GM11168 (cell line): ENCODE results near the gene NRXN3.

Experiments
- in situ Hi-C: fragments of 300-500 bp; cut with MboI; formaldehyde crosslinking; loops from one replicate; pipeline ENCODE4 v1.12.0; 2022; ENCODE audit warnings: low sequenced_read_pairs; ENCODE audit not compliant: unreplicated experiment

Gene NRXN3

DNA sequence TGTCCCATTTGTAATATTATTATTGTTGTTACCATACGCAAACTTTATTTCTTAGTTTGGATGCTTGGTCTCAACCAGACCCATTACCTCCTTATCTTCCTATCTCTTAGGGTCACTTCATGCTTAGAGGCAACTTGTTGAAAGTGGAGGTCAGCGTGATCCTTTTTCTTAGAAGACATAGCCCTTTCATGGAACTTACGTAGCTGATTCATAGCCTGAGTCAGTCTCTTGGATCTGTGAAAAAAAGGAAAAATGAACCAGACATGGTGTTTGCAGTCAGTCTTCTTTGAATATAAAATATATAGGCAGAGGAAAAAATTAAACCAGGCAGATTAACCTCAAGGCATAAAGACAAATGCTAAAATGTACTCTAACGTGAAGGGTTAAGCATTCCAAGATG lies 1427.4 kb downstream of the NRXN3 start:
- in situ Hi-C loops: no loop called here

DNA sequence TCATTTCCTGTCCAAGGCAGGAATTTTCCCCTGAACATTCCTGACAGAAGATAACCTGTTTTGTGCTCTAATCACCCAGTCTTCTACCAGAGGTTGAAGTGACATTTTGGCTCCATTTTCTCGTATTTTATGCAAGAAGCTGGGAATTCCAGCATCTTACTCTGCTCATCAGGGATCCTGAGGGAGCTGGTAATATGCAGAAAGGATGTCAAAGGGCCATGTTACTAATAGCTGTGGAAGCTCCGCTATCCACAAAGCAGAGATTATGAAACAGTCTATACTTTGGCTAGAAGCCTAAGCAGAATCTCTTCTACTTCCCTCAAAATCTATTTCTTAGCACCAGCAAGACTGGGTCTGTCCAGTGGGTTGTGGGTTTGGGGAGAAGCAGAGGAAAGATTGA lies 1428.2 kb downstream of the NRXN3 start:
- in situ Hi-C loops: no loop called here

DNA sequence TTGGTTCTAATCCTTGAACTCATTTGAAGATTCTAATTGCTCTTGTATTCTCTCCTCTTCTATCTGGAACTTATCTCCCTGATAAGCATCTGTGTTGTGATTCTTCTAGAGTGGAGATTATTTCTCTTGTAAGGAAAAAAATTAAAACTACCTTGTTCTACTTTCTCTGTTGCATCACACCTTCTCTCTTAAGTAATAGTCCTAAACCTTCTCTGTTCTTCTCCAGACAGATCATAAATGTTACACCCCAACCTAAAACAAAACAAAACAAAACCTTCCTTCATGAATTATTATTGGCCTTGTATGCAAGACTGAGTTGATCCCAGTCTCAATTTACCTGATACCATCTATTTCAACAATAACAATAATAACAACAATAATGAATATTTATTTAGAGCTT lies 1429.1 kb downstream of the NRXN3 start:
- in situ Hi-C loops: no loop called here

DNA sequence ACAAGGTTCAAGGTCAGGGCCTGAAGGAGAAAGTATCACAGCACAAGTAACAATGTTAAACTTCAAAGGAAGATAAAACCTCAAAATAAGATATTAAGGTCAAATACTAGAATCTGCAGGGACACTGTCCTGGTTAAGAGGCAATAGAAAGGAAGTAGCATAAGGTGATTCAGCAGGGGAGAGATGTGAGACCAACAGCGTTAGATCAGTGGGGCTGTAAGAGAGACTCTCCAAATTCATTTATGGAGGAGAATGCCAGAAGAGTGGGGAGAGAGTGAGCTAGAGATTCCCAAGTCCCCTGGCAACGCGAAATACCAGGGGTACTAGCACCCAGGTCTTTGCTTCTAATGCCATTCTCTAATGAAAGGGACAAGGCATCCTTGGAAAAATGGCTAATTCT lies 1430.2 kb downstream of the NRXN3 start:
- in situ Hi-C loops: no loop called here

DNA sequence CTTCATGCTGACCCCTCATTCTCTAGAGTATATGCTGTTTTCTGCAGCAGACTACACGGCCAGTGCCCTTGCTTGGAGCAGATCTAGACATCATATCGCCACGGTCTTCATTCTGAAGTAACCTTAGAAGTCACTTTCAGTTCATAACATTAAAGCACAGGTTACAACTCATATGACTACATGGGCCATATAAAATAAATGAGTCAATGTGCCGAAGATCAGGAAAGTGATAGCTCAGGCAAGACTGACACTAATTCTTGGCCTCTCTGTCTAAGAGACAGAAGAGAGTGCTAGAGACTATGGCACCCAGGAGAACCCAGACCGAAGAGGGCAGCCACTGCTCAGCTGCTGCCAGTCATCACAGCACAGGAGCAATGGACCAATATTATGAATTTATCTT lies 1431.4 kb downstream of the NRXN3 start:
- in situ Hi-C loops: no loop called here

DNA sequence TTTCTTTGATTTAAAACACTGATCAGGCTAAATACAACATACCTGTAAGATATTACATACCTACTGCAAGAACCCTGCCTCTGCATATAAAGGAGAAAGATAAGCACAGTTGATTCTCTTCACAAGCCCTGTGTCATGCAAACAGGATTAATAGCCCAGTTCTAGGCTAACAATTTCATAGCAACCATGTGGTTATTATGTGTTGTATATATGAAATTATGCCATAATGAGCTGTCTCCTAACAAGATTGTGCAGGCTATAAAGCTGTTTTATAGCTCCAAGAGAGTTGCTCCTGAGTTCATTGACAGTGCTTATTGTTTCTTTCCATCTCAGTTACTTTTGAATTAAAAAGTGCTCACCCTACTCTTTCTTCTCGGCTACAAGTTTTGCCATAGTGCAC lies 1431.9 kb downstream of the NRXN3 start:
- in situ Hi-C loops: no loop called here

DNA sequence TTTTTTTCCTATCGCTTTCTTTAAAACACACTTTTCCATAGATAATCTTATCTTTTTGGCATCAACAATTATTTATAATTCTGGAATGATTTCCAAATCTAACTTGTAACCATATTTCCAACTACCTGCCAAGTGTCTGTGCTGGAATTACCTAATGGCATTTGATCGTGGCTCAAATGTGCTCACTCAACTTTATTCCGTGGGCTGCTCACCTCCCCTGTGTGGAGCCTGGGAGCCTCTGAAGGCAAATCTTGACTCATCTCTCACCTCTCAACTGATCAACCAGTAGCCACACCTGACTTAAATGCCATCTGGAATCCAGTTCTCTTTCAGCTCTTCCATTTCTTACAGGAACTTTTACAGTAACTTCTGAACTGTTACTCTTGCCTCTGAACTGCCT lies 1432.6 kb downstream of the NRXN3 start:
- in situ Hi-C loops: no loop called here

DNA sequence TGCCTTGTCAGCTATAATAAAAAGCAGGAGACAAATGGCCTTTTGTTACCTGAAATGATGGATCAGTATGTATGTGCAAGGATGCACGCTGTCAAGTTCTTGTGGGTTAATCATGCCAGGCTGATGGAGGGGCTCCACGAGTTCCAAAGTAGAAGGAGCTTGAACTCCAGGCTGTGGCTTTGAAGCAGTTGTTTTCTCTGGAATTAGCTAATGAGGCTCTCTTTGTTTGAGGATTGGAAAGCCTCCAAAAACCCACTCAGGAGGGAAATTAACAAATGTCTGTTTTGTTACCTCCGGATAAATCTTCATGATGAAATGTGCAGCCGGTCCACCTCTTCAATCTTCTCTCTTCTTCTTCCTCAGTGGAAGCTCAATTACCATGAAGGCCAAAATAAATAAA lies 1435.7 kb downstream of the NRXN3 start:
- in situ Hi-C loops: no loop called here

DNA sequence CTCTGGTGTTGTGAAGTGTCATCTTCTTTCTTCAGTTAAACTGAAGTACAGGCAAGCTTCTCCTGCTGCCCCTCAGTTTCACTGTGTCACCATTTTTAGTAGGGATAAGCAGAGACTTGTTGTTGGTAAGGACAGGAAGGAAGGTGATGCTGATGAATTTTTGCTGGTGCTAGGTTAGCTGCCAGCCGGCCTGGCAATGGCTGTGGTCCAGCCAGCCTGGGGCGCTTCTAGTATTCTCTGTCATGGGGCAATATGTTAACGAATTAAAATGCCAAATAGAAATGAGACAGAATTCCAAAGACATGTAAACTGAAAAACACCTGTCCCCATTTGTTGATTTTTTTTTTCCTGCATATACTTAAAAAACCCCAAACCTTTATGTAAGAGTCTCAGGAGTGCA lies 1438.3 kb downstream of the NRXN3 start:
- in situ Hi-C loops: no loop called here

DNA sequence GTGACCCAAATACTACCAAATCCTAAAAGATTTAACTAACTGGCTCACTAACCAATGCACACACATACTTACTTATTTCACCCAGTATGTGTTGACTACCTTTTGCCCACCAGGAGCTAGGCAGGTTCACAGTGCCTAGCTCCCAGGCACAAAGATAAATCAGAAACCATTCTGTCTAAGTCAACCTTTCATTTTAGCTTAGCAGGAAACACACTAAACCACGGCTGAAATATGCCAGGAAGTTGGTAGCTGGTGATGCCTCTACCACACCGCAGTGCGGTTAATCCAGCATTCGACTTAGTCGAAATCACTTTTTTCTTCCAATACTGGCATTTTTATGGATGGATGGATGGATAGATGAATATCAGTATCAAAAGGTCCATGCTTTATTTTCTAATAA lies 1443.5 kb downstream of the NRXN3 start:
- in situ Hi-C loops: no loop called here

DNA sequence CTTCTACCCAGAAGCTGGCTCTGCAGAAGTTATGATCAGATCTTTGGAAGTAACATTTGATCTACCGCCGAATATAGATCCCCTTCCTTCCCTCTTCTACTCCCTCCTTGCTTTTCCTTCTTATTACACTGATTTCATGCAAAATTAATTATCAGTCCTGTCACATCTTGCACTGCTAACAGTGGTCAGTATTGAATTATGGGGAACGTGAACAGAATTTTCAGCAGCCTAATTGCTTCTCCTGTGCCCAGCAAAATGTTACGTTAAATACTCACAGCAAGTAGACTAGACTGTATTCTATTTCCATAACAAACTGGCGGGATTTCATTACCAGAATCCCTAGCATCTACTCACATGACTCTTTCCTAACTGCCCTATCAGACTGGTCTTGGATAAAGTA lies 1444.3 kb downstream of the NRXN3 start:
- in situ Hi-C loops: no loop called here

DNA sequence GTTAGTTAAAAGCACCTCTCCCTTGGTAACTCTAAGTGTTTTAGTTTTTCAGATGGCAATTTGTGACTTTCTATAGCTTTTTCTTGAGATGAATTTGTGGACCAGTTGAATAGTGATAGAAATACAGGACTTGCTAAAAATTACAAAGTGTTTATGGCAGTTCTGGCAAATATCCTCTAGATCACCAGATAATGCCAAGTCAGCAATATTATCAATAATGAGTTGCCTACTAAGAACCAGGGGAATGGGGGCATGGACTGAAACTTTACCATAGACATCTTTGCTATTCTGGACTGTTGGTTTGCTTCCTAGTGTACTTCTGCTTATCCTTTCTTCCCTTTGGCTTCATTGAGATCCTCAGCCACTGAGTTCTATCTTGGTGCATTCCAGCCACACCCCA lies 1456.9 kb downstream of the NRXN3 start:
- in situ Hi-C loops: no loop called here

DNA sequence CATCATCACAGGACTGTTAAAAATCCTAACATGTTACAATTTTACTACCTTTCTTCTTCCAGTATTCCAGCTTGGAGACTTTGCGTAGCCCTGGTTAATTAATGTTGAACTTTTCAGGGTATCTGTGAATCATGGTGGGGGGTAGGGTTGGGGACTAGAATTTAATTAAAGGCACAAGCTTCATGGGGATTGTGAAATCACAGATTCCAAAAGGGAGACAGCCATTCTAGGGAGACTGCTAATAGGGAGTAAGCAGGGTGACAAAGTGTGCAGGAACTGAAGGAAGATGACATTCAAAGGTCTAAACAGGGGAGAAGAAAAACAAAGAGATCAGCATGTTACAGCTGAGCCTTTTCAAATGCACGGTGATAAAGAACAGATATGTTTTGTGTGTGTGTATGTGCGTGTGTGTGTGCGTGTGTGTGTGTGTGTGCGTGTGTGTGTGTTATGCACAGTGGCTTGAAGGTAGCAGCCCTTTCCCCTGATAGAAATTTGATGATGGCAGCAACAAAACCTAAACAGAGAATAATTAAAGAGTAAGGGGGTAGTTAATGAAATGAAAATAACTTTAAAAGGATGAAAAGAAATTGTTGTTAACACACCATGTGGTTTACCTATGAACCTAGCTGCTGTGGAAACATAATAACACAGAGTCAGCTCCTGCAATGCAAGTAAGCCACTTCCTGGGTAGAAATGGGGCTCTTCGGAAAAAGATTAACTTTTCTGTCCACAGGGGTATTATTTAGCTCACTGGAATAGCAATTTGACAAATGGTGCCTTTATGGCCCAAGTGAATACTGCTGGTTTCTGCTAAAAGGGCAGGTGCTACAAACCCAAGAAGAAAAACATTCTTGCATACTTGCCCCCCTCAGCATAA lies 1459.5 kb downstream of the NRXN3 start:
- in situ Hi-C loops: no loop called here

DNA sequence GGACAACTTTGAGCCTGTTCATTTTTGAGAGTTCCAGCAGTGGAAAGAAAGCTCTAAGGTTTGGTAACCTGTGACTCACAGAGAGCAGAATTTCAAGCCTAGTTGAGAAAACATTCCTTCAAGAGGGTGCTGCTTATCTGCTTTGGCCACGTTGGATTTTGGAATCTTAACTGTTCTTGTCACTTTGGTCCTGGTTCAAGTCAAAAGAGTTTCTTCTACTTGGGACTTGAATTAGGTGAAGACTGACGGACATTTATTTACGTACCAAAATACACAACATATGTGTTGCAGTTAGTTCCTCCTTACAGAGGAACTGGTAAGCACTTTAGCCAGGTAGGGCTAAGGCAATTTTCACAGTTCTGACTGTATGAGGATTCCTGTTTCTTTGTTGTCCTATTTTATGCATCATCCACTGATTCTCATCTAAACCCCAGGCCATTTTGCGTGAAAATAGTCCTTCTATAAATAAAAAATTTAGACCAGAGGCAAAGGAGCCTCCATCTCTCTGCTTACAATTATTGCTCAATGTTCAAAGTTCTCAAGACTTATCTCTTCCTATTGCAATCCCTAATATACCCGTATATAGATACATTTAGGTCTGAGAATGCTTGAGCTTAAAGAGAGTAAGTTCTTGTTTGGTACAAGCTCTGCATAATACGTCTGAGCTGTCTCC lies 1460.3 kb downstream of the NRXN3 start:
- in situ Hi-C loops: no loop called here

DNA sequence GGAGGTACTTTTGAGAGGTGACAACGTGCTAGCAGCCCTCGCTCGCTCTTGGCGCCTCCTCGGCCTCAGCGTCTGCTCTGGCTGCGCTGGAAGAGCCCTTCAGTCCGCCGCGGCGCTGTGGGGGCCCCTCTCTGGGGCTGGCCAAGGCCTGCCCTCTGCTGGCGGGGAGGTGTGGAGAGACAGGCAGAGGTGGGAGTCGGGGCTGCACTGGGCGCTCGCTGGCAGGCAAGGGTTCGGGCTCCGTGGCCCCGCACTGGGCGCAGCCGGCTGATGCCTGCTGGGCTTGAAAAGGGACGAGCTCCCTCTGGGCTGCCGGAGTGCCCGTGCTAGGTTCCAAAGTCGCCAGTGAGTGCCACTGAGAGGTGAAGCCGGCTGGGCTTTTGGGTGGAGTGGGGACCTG lies 1461.1 kb downstream of the NRXN3 start:
- in situ Hi-C loops: no loop called here

DNA sequence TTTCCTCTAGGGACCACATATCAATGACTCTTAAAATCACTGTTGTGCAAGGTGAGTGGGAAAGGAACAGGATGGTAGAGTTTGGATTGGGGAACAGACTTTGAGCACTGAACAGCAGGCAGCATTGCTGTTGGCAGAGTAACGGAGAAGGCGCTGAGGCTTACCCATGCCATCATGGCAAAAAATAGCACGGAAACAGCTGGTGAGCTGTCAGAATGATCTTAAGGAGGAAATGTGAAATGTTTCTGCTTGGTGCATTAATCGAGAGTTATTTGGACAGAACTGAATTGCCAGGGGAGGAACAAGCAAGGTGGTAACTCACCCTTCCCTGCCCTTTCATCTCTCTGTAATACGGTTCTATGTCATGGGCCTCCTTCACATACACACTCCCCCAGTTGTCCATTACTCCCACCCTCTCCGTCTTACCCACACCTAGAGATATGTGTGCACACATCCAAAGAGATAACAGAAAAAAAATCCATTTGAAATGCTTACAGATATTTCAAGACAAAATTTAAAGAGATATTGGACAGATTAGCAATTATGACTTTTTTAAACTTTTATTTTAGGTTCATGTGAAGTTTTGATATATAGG lies 1468.6 kb downstream of the NRXN3 start:
- in situ Hi-C loops: no loop called here

DNA sequence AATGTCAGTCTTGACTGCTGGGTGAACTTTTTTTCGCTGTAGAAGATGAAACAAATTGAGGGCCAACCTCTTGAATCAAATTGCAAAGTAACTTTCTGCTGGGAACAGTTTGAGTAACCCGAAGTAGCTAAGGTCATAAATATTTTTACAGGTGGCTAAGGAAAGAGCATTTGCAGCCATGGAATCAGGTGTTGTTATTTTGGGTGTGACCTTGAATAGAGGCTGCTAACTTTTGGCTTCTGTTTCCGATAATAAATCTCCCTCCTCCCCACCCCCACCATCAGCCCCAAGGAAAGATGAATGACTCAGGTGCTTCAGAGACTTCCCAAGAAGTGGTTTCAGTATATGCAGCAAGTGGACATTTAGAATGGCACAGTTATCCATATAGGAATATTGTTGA lies 1469.4 kb downstream of the NRXN3 start:
- in situ Hi-C loops: no loop called here

DNA sequence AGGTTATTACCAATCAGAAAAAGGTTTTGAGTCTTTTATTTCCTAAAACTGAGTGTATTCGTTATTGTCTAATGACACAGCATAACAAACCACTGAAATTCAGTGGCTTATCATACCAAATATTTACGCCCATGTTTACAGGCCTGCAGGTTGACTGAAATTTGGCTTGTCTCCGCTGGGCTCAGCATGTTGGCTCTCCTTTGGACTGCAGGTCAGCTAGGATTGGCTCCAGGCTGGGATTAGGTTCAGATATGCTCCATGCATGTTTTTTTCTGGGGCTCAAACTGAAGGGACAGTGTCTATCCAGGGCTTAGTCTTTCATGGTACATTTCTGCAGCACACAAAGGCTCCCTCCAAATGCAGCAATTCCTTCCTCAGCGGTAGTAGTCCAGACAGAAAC lies 1471.2 kb downstream of the NRXN3 start:
- in situ Hi-C loops: no loop called here

DNA sequence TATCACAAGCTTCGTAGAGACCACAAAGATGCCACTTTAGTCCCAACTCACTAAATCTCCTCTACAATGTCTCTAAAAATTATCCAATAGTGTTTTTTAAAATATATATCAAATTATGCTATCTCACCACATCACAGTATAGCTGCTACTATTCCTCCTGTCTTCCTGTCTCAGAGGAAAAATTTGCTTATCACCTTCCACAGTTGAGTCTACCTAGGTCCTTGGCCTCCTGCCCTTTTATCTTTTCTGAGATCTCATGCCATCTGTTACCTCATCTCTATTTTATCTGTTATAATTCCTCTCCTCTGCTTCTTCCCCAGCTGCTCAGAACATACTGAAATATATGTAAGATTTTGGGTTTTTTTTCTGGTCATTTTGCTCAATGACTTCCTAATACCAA lies 1473.0 kb downstream of the NRXN3 start:
- in situ Hi-C loops: no loop called here

DNA sequence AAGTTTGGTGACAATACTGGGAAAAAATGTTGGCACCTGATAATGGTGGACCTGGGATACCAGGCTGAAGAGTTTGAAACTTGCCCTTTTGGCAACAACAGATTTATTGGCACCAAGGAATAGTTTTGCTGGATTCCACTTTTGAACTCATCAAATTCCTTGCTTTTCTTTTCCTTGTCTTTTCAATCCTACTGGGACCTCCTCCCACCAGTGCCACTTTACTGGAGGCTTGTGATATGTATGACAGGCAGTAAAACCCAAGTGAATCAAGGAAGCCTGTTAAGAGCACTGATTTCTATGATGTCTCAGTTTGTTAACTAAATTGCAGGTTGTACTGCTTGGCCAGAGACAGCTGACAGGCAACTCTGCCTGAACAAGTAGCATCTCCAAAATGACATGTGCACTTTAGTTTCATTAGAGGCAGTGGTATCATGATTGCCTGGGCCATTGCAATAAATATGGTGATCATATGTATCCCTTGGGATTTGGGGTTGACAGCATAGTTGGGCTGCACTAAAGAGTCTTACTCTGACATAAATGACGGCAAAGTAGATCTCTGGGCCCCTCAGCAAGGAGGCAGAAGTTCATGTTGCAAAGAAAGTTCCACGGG lies 1475.7 kb downstream of the NRXN3 start:
- in situ Hi-C loops: no loop called here

DNA sequence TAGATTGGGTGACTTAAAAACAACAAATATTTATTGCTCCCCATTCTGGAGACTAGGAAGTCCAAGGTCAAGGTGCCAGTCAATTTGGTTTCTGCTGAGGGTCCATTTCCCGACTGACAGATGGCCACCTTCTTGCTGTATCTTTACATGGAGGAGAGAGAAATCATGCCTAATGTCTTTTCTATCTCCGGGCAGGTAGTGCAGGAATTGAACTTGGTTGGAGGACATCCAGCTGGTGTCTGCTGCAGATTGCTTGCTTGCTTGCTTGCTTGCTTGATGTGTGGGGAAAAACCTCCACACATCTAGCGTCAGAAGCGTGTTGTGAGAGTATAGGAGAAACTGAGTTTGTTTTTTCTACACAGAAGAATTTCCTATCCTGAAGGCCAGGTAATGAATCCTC lies 1479.7 kb downstream of the NRXN3 start:
- in situ Hi-C loops: no loop called here
